ENCODE measurements around the gene ZNF236.
A peak's percentile ranks its signal among the peaks of the same experiment; 100 is the strongest.

ZNF236 gene

DNA sequence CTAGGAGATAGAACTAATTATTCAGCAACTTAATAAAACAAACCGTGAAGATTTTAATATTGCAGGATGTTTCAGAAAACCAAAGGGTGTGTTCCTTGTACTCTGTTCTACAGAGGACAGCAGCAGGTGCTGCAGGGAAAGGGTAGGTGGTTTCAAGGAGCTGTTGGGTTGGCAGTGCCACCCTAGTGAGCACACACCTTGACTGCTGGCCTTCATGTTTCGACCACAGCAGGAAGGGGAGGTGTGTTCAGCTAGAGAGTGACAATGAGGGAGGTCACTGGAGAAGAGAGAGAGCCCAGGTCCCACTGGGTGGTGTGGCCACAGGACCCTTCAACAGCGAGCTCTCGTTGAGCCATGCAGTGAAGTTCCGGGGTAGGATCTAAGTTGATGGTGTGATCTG is 98.6 kb downstream of the ZNF236 start:
- Histone ChIP-seq H3K4me3 (ENCODE audit: insufficient read depth, low read length, poor library complexity, severe bottlenecking) (no peak overlapping the region), H4K20me1 (ENCODE audit: low read depth, low read length) (no peaks in the 10 kb centered on the region), H3K36me3 (ENCODE audit: low read length) (peaks cover 1% of the 10 kb centered on the region; the same call in 1 of the 2 replicates), H3K79me2 (ENCODE audit: insufficient read depth, low read length) (no peaks in the 10 kb centered on the region), H3K27ac (ENCODE audit: low read depth, low read length) (no peak overlapping the region), H3K27me3 (ENCODE audit: low read length) (no peaks in the 10 kb centered on the region), H3K9ac (ENCODE audit: low read length) (no peak overlapping the region), H2AFZ (ENCODE audit: low read depth, low read length, severe bottlenecking) (no peak overlapping the region), H3F3A (ENCODE audit: insufficient read depth) (no peaks in the 10 kb centered on the region), H3K4me2 (ENCODE audit: low read depth, low read length, poor library complexity, severe bottlenecking) (no peak overlapping the region), H3K9me2 (replicated peaks; ENCODE audit: insufficient read depth, low read length) (no peaks in the 10 kb centered on the region), H3K9me3 (ENCODE audit: insufficient read depth, low read length) (no peaks in the 10 kb centered on the region)
- TF ChIP-seq EZH2phosphoT487 (conservative IDR thresholded peaks at IDR 0.05; ENCODE audit: low read length): no peak
- no peak for TF ChIP-seq CTCF (IDR thresholded peaks at IDR 0.05; ENCODE audit: insufficient read depth, low read length, poor library complexity, severe bottlenecking)

GRCh38 chr18:76922107-76922506 is 99.8 kb downstream of the ZNF236 start:
- H3K9me3 ChIP-seq (ENCODE audit: insufficient read depth, low read length): no peaks in the 10 kb centered on the region
- H2AFZ ChIP-seq (ENCODE audit: low read depth, low read length, severe bottlenecking): no peak overlapping the region
- H3K27me3 ChIP-seq (ENCODE audit: low read length): no peaks in the 10 kb centered on the region
- H3K4me2 ChIP-seq (ENCODE audit: low read depth, low read length, poor library complexity, severe bottlenecking): no peak overlapping the region
- no peak overlapping the region for H3K4me3 ChIP-seq (ENCODE audit: insufficient read depth, low read length, poor library complexity, severe bottlenecking)
- no peaks in the 10 kb centered on the region for H4K20me1 ChIP-seq (ENCODE audit: low read depth, low read length)
- H3K36me3 ChIP-seq (ENCODE audit: low read length): no peaks in the 10 kb centered on the region
- H3K27ac ChIP-seq (ENCODE audit: low read depth, low read length): no peak overlapping the region
- no peak overlapping the region for H3K9ac ChIP-seq (ENCODE audit: low read length)
- H3F3A ChIP-seq (ENCODE audit: insufficient read depth): no peaks in the 10 kb centered on the region
- H3K9me2 ChIP-seq (replicated peaks; ENCODE audit: insufficient read depth, low read length): no peaks in the 10 kb centered on the region
- TF ChIP-seq CTCF (IDR thresholded peaks at IDR 0.05; ENCODE audit: insufficient read depth, low read length, poor library complexity, severe bottlenecking) (peak; percentile 59), EZH2phosphoT487 (conservative IDR thresholded peaks at IDR 0.05; ENCODE audit: low read length) (no peak)
- no peaks in the 10 kb centered on the region for H3K79me2 ChIP-seq (ENCODE audit: insufficient read depth, low read length)

- no peaks in the 10 kb centered on the region for H3F3A ChIP-seq (ENCODE audit: insufficient read depth)
- TF ChIP-seq CTCF (IDR thresholded peaks at IDR 0.05; ENCODE audit: insufficient read depth, low read length, poor library complexity, severe bottlenecking) (peak; percentile 74), EZH2phosphoT487 (conservative IDR thresholded peaks at IDR 0.05; ENCODE audit: low read length) (no peak)
Observed at GRCh38 chr18:76923485-76924085, 101.2 kb downstream of the ZNF236 start.

More at GRCh38 chr18:76923485-76924085, 101.2 kb downstream of the ZNF236 start:
- no peak overlapping the region for H2AFZ ChIP-seq (ENCODE audit: low read depth, low read length, severe bottlenecking)
- H4K20me1 ChIP-seq (ENCODE audit: low read depth, low read length): no peaks in the 10 kb centered on the region
- H3K9me2 ChIP-seq (replicated peaks; ENCODE audit: insufficient read depth, low read length): no peaks in the 10 kb centered on the region
- H3K4me3 ChIP-seq (ENCODE audit: insufficient read depth, low read length, poor library complexity, severe bottlenecking): no peak overlapping the region
- no peak overlapping the region for H3K9ac ChIP-seq (ENCODE audit: low read length)
- no peaks in the 10 kb centered on the region for H3K79me2 ChIP-seq (ENCODE audit: insufficient read depth, low read length)
- no peaks in the 10 kb centered on the region for H3K27me3 ChIP-seq (ENCODE audit: low read length)
- H3K4me2 ChIP-seq (ENCODE audit: low read depth, low read length, poor library complexity, severe bottlenecking): no peak overlapping the region
- H3K27ac ChIP-seq (ENCODE audit: low read depth, low read length): no peak overlapping the region
- H3K9me3 ChIP-seq (ENCODE audit: insufficient read depth, low read length): no peaks in the 10 kb centered on the region
- peaks cover 3% of the 10 kb centered on the region for H3K36me3 ChIP-seq (ENCODE audit: low read length)

Data from SU-DHL-6 (cell line).